Measurements from ENCODE around the gene SCAMP5. TPM values are rescaled to one million over a fixed set of nuclear protein-coding genes. Genes with fewer than 3 reads are reported as not detected.

SCAMP5 gene
- total RNA-seq, 4 donors from 2014 or later: 0.47 TPM; not detected in 3

DNA sequence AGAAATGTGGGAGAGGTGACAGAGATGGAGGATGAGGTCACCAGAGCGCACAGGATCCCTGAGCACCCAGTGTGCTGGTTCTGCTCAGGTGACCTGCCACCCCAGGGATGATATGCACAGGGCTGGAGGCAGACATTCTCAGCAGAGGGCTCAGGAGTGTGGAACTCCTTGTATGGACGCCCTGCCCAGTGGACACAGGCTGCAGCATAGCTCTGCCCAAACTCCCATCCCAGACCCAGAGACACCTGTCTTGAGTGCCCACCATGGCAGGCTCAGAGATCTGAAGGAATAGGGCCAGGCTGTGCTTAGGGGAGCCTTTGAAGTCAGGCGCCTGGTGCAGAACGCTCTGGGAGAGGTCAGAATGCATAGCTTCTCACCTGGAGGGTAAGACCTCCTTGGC lies 75.3 kb downstream of the SCAMP5 start:
- no peaks in the 10 kb centered on the region for H3K36me3 ChIP-seq
- H3K27me3 ChIP-seq: no peaks in the 10 kb centered on the region
- no peak overlapping the region for H3K4me3 ChIP-seq
- no peak overlapping the region for H3K27ac ChIP-seq
- no peaks in the 10 kb centered on the region for H3K9me3 ChIP-seq
- peaks cover 0 to 1% of the 10 kb centered on the region in 2 donors for H3K4me1 ChIP-seq
- intact Hi-C loops (cut with DNase I; ENCODE audit: low total_unique reads): no loop called here
- no peak for DNase-seq
- ATAC-seq: no peak
- in situ Hi-C loops (cut with MboI; ENCODE audit: low sequenced_read_pairs in 4 of 4): no loop called here
- TF ChIP-seq, protein P1, sequence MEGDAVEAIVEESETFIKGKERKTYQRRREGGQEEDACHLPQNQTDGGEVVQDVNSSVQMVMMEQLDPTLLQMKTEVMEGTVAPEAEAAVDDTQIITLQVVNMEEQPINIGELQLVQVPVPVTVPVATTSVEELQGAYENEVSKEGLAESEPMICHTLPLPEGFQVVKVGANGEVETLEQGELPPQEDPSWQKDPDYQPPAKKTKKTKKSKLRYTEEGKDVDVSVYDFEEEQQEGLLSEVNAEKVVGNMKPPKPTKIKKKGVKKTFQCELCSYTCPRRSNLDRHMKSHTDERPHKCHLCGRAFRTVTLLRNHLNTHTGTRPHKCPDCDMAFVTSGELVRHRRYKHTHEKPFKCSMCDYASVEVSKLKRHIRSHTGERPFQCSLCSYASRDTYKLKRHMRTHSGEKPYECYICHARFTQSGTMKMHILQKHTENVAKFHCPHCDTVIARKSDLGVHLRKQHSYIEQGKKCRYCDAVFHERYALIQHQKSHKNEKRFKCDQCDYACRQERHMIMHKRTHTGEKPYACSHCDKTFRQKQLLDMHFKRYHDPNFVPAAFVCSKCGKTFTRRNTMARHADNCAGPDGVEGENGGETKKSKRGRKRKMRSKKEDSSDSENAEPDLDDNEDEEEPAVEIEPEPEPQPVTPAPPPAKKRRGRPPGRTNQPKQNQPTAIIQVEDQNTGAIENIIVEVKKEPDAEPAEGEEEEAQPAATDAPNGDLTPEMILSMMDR (IDR thresholded peaks at IDR 0.05 in 4 of 5, conservative IDR thresholded peaks at IDR 0.05 in 1 of 5): no peak
- no peak for TF ChIP-seq POLR2A (IDR thresholded peaks at IDR 0.05)

Other genes starting within 250 kb of the SCAMP5 start
- not detected for gene CYP1A2, start 246.7 kb upstream of the SCAMP5 start, total RNA-seq
- gene CSK, start 213.5 kb upstream of the SCAMP5 start, total RNA-seq: 10 to 100 TPM in 2 of 4 donors, 1 to 10 TPM in 2; 6.4 to 11.7 (median 10.8) TPM
- gene LMAN1L, start 182.7 kb upstream of the SCAMP5 start, total RNA-seq: not detected
- gene CPLX3, start 168.9 kb upstream of the SCAMP5 start, total RNA-seq: not detected
- 10 to 100 TPM; 39.0 to 56.5 (median 48.1) TPM for gene ULK3, start 152.4 kb upstream of the SCAMP5 start, total RNA-seq
- gene SCAMP2, start 122.2 kb upstream of the SCAMP5 start, total RNA-seq: 100 to 1,000 TPM in 1 of 4 donors, 10 to 100 TPM in 3; 46.3 to 122 (median 74.3) TPM
- 100 to 1,000 TPM in 2 of 4 donors, 10 to 100 TPM in 2; 66.7 to 129 (median 98.5) TPM for gene MPI, start 105.5 kb upstream of the SCAMP5 start, total RNA-seq
- gene FAM219B, start 88.7 kb upstream of the SCAMP5 start, total RNA-seq: 10 to 100 TPM; 28.2 to 32.9 (median 31.2) TPM
- 100 to 1,000 TPM; 425 to 558 (median 512) TPM for gene COX5A, start 57.5 kb upstream of the SCAMP5 start, total RNA-seq
- gene RPP25, start 38.8 kb upstream of the SCAMP5 start, total RNA-seq: 1 to 10 TPM; 1.0 to 5.1 (median 1.9) TPM
- 10 to 100 TPM in 2 of 4 donors, 1 to 10 TPM in 2; 5.5 to 20.2 (median 11.9) TPM for gene PPCDC, start 28.0 kb downstream of the SCAMP5 start, total RNA-seq
- gene C15orf39, start 206.3 kb downstream of the SCAMP5 start, total RNA-seq: 1 to 10 TPM; 1.6 to 3.8 (median 2.6) TPM